Ishikawa (cell line): Measurements from ENCODE around the gene FBXW11.

Experiments
- CEBPB ChIP-seq: IDR thresholded peaks from 2 replicates; pipeline ENCODE4 v1.6.1; 2012
- TF ChIP-seq, protein P1 (sequence below): IDR thresholded peaks from 2 replicates; pipeline ENCODE4 v1.6.1; 2012; ENCODE audit warnings: low read depth, mild to moderate bottlenecking

DNA sequence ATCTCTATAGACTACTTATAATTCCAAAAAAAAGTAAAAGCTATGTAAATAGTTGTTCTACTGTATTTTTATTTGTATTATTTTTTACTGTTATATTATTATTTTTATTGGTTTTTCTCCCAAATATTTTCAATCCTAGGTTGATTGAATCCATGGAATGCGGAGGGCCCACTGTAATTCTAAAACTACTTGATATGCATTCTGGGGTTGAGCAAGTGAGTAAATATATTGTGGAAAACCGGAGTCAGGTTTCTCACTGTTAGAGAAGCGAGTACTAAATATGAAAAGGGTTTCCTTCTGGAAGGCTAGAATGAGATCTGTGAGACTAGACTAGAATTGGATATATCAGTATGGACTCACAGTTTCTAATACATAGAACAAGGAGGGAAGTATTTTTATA lies 66.5 kb downstream of the FBXW11 start:
- TF ChIP-seq, protein P1, sequence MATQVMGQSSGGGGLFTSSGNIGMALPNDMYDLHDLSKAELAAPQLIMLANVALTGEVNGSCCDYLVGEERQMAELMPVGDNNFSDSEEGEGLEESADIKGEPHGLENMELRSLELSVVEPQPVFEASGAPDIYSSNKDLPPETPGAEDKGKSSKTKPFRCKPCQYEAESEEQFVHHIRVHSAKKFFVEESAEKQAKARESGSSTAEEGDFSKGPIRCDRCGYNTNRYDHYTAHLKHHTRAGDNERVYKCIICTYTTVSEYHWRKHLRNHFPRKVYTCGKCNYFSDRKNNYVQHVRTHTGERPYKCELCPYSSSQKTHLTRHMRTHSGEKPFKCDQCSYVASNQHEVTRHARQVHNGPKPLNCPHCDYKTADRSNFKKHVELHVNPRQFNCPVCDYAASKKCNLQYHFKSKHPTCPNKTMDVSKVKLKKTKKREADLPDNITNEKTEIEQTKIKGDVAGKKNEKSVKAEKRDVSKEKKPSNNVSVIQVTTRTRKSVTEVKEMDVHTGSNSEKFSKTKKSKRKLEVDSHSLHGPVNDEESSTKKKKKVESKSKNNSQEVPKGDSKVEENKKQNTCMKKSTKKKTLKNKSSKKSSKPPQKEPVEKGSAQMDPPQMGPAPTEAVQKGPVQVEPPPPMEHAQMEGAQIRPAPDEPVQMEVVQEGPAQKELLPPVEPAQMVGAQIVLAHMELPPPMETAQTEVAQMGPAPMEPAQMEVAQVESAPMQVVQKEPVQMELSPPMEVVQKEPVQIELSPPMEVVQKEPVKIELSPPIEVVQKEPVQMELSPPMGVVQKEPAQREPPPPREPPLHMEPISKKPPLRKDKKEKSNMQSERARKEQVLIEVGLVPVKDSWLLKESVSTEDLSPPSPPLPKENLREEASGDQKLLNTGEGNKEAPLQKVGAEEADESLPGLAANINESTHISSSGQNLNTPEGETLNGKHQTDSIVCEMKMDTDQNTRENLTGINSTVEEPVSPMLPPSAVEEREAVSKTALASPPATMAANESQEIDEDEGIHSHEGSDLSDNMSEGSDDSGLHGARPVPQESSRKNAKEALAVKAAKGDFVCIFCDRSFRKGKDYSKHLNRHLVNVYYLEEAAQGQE, result no peak
- 0 out of 2 replicates have a peak, but pooled peaks have one; percentile 10 for TF ChIP-seq CEBPB
